GM12874 (cell line): ENCODE measurements around the gene RIBC2.

Experiments
- CTCF ChIP-seq: IDR thresholded peaks from 2 replicates; pipeline ENCODE4 v1.5.1; 2011; ENCODE audit warnings: low read depth, mild to moderate bottlenecking, control low read depth, low read length, moderate library complexity; ENCODE audit not compliant: insufficient read depth

The RIBC2 gene

GRCh38 chr22:45434981-45435380, 21.5 kb downstream of the RIBC2 start:
- no peak for TF ChIP-seq CTCF

- peak; percentile 97 for TF ChIP-seq CTCF
Measured at GRCh38 chr22:45435544-45436139, 22.1 kb downstream of the RIBC2 start.

GRCh38 chr22:45438336-45438735, 24.8 kb downstream of the RIBC2 start:
- TF ChIP-seq CTCF: no peak

- peak; percentile 53; the same call in 1 of the 2 replicates for TF ChIP-seq CTCF
Measured at GRCh38 chr22:45441138-45441537, 27.6 kb downstream of the RIBC2 start.

- no peak for TF ChIP-seq CTCF
Measured at GRCh38 chr22:45442116-45442515, 28.6 kb downstream of the RIBC2 start.

GRCh38 chr22:45444168-45444567, 30.7 kb downstream of the RIBC2 start:
- TF ChIP-seq CTCF: no peak

- TF ChIP-seq CTCF: no peak
Measured at GRCh38 chr22:45445031-45445710, 31.7 kb downstream of the RIBC2 start.
